Panc1 (cell line): Measurements from ENCODE around the gene S100PBP. TPM values are rescaled to one million over a fixed set of nuclear protein-coding genes. Genes with fewer than 3 reads are reported as not detected.

ENCODE experiments used
- ATAC-seq: fragments of 200-7000 bp; cut with Tn5 transposase; 2 replicates; pipeline ENCODE4 v1.9.1; 2020; ENCODE audit warnings: mild to moderate bottlenecking, moderate library complexity
- BruUV-seq: library from RNA; stranded (reverse); fragments of 400-500 nt; replicated peaks from 2 replicates; lab custom pipeline; 2021; lab: Mats Ljungman, UMichigan
- CTCF ChIA-PET: fragments of 300-600 bp; sonication (Branson Sonifier 250); formaldehyde crosslinking; loops from one replicate; lab custom pipeline; 2022; ENCODE audit warnings: antibody characterized with exemption; lab: Charles Lee
- POLR2A ChIA-PET: fragments of 300-600 bp; sonication (Branson Sonifier 250); formaldehyde crosslinking; loops from one replicate; lab custom pipeline; 2022; ENCODE audit warnings: antibody characterized with exemption; lab: Charles Lee
- DNase-seq: peaks from one replicate; pipeline ENCODE4 v3.0.0-alpha.2; 2010; ENCODE audit warnings: low read depth, low spot score
- H3K27ac ChIP-seq: 2 replicates; pipeline ENCODE4 v1.5.1; 2011; ENCODE audit warnings: mild to moderate bottlenecking, low read length, inconsistent platforms
- H3K27me3 ChIP-seq: fragments of 200-500 bp; sonication (Bioruptor generic); 2 replicates; pipeline ENCODE4 v1.6.0; 2014; ENCODE audit warnings: low read length, inconsistent platforms; ENCODE audit not compliant: control insufficient read depth, insufficient read depth
- H3K36me3 ChIP-seq: fragments of 200-500 bp; sonication (Bioruptor generic); 2 replicates; pipeline ENCODE4 v1.5.1; 2014; ENCODE audit warnings: inconsistent platforms, mild to moderate bottlenecking, low read length, moderate library complexity; ENCODE audit not compliant: control insufficient read depth, insufficient read depth
- H3K4me1 ChIP-seq: 2 replicates; pipeline ENCODE4 v1.5.1; 2011; ENCODE audit warnings: inconsistent platforms, mild to moderate bottlenecking, low read length, moderate library complexity; ENCODE audit not compliant: control insufficient read depth, insufficient read depth
- H3K4me3 ChIP-seq, 2 experiments: 2 replicates each; pipeline ENCODE4 v1.5.1; 2011 to 2012; ENCODE audit warnings: low read depth in 2 of 2, low read length in 2 of 2, mild to moderate bottlenecking in 2 of 2, inconsistent platforms in 1 of 2, moderate library complexity in 1 of 2
- H3K9me3 ChIP-seq: fragments of 200-500 bp; sonication (Bioruptor generic); 2 replicates; pipeline ENCODE4 v1.5.1; 2014; ENCODE audit warnings: low read depth, mild to moderate bottlenecking, inconsistent platforms, low read length, moderate library complexity; ENCODE audit not compliant: control insufficient read depth, insufficient read depth
- CTCF ChIP-seq: fragments of 450-650 bp; IDR thresholded peaks from 2 replicates; pipeline ENCODE4 v1.5.1; 2017; ENCODE audit warnings: mild to moderate bottlenecking
- POLR2AphosphoS5 ChIP-seq: IDR thresholded peaks from 2 replicates; pipeline ENCODE4 v1.6.1; 2012; ENCODE audit warnings: mild to moderate bottlenecking, low read depth, low read length, moderate library complexity
- REST ChIP-seq, 2 experiments: IDR thresholded peaks; 2 replicates each; pipeline ENCODE4 v1.6.1; 2011 to 2012; ENCODE audit warnings: low read depth in 2 of 2, control low read depth in 1 of 2, low read length in 1 of 2, mild to moderate bottlenecking in 1 of 2, moderate library complexity in 1 of 2; ENCODE audit not compliant: insufficient read depth in 1 of 2
- SIN3A ChIP-seq: IDR thresholded peaks from 2 replicates; pipeline ENCODE4 v1.6.1; 2012; ENCODE audit warnings: low read depth, mild to moderate bottlenecking, low read length, moderate library complexity, borderline replicate concordance; ENCODE audit not compliant: insufficient read depth
- TCF7L2 ChIP-seq: IDR thresholded peaks from 2 replicates; pipeline ENCODE4 v1.6.1; 2011; ENCODE audit warnings: mild to moderate bottlenecking, low read depth, low read length, inconsistent platforms
- in situ Hi-C: cut with HindIII; loops from 2 replicates; pipeline ENCODE4 v1.10.0; 2016; ENCODE audit warnings: low sequenced_read_pairs, low pct_unique_long_range_greater_than_20kb
- intact Hi-C: fragments of 100-400 bp; cut with micrococcal nuclease; formaldehyde crosslinking; loops from one replicate; pipeline ENCODE4 v1.10.0; 2022; ENCODE audit not compliant: unreplicated experiment
- total RNA-seq: library from RNA; stranded (reverse); gene quantifications from one replicate; pipeline ENCODE4 v1.2.1, GENCODE V29; 2021; ENCODE audit not compliant: unreplicated experiment

Gene S100PBP
- total RNA-seq, 1 experiment from 2014 or later = 55.4 TPM

GRCh38 chr1:32806290-32806689, 11.2 kb upstream of the S100PBP start:
- BruUV-seq = no TSS peak
- no peak overlapping the region for H3K27ac ChIP-seq
- ChIA-PET POLR2A (no interaction called here), CTCF (no interaction called here)
- H3K9me3 ChIP-seq = no peaks in the 10 kb centered on the region
- no peaks in the 10 kb centered on the region for H3K4me1 ChIP-seq
- TF ChIP-seq TCF7L2 (no peak), POLR2AphosphoS5 (no peak), CTCF (no peak), REST (IDR thresholded peaks at IDR 0.05; ENCODE audit: insufficient read depth in 1 of 2, low read depth in 2 of 2, low read length in 1 of 2) (no peak), SIN3A (no peak)
- intact Hi-C loops = no loop called here
- H3K4me3 ChIP-seq = no peak overlapping the region
- H3K27me3 ChIP-seq = no peaks in the 10 kb centered on the region
- no peak for DNase-seq
- ATAC-seq = no peak
- H3K36me3 ChIP-seq = peaks cover 12% of the 10 kb centered on the region
- in situ Hi-C loops = no loop called here

GRCh38 chr1:32806910-32807523, 10.4 kb upstream of the S100PBP start:
- POLR2A ChIA-PET = interaction anchor here (0.6 to 0.7 kb wide), 2 partner anchors 74 to 776 kb away, joined by 3 to 4 read pairs; no protein-coding TSS in a partner anchor
- ATAC-seq = no peak
- Histone ChIP-seq H3K4me1 (no peaks in the 10 kb centered on the region), H3K27me3 (no peaks in the 10 kb centered on the region), H3K27ac (no peak overlapping the region), H3K4me3 (no peak overlapping the region), H3K9me3 (no peaks in the 10 kb centered on the region), H3K36me3 (peaks cover 10% of the 10 kb centered on the region)
- in situ Hi-C loops (no loop called here), intact Hi-C loops (no loop called here)
- no peak for DNase-seq
- BruUV-seq = no TSS peak
- CTCF ChIA-PET = no interaction called here
- no peak for TF ChIP-seq REST (IDR thresholded peaks at IDR 0.05; ENCODE audit: insufficient read depth in 1 of 2, low read depth in 2 of 2, low read length in 1 of 2)
- TF ChIP-seq CTCF = no peak
- TF ChIP-seq POLR2AphosphoS5 = no peak
- TF ChIP-seq SIN3A = no peak
- no peak for TF ChIP-seq TCF7L2
